ENCODE data around the gene MLH3.

The MLH3 gene

GRCh38 chr14:74988131-74988530 is 63.1 kb downstream of the MLH3 start:
- DNase-seq (ENCODE audit: low read depth in 1 of 2, low spot score in 1 of 2): no peak

GRCh38 chr14:74985806-74986205 is 65.5 kb downstream of the MLH3 start:
- DNase-seq (ENCODE audit: low read depth in 1 of 2, low spot score in 1 of 2): no peak

- no peak for DNase-seq (ENCODE audit: low read depth in 1 of 2, low spot score in 1 of 2)
Observed at GRCh38 chr14:74985028-74985310, 66.3 kb downstream of the MLH3 start.

GRCh38 chr14:74984236-74985027 is 66.8 kb downstream of the MLH3 start:
- no peak for DNase-seq (ENCODE audit: low read depth in 1 of 2, low spot score in 1 of 2)

DNA sequence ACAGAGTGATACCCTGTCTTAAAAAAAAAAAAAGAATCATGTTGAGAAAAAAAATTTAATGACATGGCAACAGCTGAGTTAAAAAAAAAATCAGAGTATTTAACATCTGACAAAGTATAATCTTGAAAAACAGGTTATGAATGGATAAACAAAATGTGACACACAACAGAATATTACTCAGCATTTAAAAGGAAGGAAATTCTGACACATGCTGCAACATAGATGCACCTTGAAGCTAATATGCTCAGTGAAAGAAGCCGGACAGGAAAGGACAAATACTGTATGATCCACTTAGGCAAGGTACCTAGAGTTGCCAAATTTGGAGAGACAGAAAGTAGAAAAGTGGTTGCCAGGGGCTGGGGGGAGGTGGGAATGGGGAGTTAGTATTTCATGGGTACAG is 67.9 kb downstream of the MLH3 start:
- no peak for DNase-seq (ENCODE audit: low read depth in 1 of 2, low spot score in 1 of 2)

GRCh38 chr14:74982661-74983060 is 68.6 kb downstream of the MLH3 start:
- no peak for DNase-seq (ENCODE audit: low read depth in 1 of 2, low spot score in 1 of 2)

GRCh38 chr14:74981833-74982232 is 69.4 kb downstream of the MLH3 start:
- no peak for DNase-seq (ENCODE audit: low read depth in 1 of 2, low spot score in 1 of 2)

DNA sequence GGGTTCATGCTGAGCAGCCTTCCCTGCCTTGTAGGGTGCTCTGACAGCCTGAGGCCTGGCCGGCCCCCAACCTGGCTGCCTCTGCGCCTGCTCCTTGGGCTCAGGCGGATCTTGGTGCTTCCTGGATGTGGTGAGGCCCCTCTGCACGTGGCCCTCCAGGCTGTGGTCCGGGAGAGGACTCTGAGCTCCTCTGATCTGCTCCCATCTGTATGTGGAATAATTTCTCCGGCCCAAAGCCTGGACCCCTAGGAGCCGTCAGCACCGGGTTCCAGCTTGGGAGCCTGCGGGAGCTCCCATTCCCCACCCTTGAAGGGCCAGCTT is 69.8 kb downstream of the MLH3 start:
- DNase-seq (ENCODE audit: low read depth in 1 of 2, low spot score in 1 of 2): no peak

- DNase-seq (ENCODE audit: low read depth in 1 of 2, low spot score in 1 of 2): no peak
Observed at GRCh38 chr14:74980731-74981461, 70.4 kb downstream of the MLH3 start.

- DNase-seq (ENCODE audit: low read depth in 1 of 2, low spot score in 1 of 2): no peak
Observed at GRCh38 chr14:74980398-74980730, 70.9 kb downstream of the MLH3 start.

DNA sequence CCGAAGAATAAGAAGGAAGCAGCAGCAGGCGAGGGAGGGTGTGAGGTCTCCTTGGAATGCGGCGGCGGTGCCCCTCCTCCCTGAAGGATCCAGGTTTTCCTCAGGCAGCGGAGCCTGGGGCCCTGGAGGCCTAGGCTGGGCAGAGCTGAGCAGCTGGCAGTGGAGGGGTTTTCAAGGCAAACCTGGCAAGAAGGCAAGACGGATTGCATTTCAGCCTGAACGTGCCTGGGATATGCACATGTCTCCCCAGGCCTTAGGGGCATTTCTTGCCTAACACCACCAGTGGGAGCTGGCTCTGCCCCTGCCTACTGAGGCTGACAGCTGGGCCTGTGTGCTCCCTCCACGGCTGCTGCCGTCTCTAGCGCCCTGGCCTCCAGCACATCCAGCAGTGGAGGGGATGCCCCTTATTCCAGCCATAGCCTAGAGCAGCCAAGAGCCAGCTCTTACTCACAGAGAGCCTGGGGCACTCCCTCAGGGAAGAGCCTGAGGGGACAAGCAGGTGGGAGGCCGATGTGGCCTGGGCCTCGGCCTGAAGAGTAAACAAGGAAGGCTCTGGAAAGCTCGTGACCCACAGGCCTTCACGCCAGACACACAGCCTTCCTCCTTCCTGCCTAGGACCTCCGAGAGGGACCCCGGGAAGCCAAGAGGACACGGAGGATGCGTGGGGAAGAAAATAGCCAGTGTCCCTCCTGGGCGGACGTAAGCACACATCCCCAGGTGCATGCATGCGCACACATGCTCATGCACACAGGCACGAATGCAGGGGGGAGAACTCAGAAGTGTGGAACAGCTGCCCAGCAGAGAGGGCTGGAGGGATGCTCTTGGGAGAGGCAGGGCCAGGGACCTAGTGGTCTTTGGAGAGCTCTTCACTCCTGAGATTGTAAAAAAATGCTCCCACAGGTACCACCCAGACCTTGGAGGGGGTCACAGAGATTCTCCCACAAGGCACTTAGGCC is 71.5 kb downstream of the MLH3 start:
- DNase-seq (ENCODE audit: low read depth in 1 of 2, low spot score in 1 of 2): no peak

- no peak for DNase-seq (ENCODE audit: low read depth in 1 of 2, low spot score in 1 of 2)
Observed at GRCh38 chr14:74979029-74979428, 72.2 kb downstream of the MLH3 start.

DNA sequence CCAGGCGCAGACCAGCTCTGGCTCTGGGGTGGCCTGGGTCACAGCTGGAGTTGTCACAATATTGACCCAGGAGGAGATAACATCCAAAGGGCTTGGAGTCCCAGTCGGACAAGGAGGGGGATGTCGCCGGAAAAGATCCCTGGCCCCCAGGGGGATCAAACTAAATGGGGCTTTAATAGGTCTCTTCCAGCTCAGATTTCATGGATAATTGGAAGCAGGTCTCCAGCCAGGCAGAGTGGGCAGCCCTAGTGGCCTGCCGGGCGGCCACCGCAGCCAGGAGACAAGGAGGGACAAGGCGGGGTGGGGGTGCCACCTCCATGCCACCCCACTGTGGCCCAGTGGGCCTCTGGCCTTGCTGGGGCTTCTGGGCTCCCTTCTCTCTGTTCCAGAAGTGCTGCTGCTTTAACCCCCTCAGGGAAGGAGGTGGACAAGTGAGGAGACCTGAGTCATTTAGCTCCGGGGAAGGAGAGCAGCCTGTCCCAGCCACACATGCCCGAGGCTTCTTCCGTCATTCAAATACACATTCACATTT is 72.8 kb downstream of the MLH3 start:
- no peak for DNase-seq (ENCODE audit: low read depth in 1 of 2, low spot score in 1 of 2)

DNA sequence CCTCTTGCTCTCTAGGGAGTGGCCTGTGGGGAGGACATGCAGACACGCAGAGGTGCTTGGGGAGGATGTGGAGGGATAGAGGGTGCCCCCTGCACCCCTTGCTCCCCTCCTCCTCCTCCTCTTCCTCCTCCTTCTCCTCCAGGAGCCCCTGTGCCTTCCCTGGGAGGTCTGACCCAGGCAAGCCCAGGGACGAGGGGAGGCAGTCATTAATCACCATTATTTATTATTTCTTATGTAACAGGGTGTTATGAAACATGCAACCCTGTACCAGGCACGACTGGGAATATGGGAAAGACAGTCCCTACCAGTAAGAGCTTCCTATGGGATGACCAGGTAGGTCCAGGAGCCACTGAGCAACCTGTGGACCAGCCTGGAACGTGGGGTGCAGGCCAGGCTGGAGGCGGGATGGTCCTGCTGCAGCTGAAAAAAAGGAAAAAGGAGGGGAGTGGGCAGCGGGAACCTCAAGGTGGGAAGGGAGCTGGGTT is 73.3 kb downstream of the MLH3 start:
- DNase-seq (ENCODE audit: low read depth in 1 of 2, low spot score in 1 of 2): no peak

DNA sequence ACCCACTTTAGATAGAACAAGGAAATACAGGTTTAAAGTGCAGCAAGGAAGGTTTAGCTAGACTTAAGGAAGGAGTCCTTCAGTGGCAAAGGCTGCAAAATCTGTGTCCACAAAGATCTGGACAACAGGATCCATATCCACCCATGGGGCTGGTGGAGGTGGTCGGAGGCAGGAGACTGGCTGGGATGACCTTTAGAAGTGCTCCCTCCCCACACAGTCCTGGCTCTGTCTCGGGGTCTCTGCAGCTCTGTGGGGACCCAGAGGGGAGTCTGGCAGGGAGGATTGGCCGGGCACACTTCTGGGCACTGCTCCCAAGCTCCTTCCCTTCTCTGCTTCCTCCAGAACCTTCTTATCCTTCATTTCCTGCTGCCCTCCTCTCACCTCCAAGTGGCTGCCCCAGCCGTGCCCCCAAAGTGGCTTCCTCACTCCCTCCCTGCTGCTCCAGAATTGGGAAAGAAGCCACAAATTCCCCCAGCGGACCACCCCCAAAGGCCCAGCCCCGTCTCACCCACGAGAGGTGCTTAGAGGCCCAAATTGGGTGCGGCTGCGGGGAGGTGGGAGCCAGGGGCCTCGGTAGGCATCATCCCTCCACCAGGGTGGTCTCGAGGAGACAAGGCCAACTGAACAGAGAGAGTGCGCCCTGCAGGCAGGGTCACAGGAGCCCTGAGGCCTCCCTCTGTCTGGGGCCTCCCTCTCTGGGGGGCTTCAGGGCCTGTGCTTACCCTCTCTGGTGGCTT is 73.9 kb downstream of the MLH3 start:
- no peak for DNase-seq (ENCODE audit: low read depth in 1 of 2, low spot score in 1 of 2)

DNA sequence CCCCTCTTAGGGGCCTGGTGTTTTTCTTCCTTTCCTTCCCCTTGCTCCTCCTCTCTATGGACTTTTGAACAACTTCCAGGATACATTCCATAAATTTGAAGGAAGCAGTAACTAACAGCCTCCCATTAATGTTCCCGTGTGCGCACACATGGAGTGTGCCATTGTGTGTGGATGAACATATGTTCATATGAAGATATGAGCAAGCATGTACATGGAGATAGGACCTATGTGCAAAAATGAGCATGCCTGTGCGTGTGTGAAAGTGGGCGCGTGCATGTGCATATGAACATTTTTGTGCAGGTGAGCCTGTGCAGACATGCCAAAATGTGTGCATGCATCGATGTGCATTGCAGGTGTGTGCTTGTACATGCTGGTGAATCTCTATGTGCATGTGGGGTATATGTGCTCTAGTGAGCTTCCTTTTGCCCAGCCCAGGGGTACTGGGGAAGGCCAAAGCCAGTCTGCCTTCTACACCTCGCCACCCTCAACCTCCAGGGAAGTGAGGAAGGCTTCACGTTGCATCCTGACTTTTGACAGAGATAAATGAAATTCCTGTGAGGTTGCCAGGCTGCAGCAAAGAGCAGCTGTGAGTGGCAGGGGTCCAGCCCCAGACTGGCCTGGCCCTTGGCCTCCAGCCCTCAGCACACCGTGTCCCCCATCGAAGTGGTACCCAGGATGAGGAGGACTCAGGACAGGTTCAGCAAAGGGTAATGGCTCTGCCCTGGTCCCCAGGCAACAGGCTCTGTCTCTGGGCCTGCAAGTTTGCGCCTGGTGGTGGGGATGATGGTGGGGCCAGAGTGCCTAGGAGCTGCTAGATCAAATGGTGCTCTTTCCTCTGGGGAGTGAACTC is 74.8 kb downstream of the MLH3 start:
- DNase-seq (ENCODE audit: low read depth in 1 of 2, low spot score in 1 of 2): no peak

DNA sequence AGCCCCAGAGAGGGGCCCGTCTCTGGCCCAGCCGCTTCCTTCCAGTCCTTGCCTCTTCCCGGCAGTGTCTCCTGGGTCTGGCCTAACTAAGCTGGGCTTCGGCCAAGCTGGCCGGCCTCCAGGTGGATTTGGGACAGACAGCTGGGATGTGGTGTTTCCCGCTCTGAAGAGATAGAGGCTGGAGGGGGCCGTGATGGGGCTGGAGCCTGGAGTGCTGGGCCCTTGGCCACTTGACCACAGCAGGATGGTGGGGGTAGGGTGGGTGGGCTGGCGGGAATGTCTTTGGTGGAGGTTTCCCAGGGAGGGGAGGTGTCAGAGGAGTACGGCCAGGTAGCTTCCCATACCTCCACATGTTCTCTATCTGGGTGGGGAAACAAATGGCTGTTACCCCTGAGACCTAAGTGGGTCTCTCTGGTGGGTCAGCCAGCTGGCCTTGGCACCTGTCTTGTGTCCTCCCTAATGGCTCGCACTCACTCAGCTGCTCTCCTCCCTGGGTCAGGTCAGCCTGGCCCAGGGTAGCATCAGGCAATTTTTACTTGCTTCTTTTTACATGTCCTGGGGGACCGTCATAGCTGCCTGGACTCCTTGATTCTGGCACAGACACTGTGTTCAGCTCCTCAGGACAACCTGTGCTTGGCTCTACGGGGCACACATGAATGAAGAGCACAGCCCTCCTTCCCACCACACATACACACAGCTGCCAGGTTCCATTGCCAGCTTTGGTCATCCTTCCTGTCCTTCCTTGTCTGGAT is 76.0 kb downstream of the MLH3 start:
- no peak for DNase-seq (ENCODE audit: low read depth in 1 of 2, low spot score in 1 of 2)

DNA sequence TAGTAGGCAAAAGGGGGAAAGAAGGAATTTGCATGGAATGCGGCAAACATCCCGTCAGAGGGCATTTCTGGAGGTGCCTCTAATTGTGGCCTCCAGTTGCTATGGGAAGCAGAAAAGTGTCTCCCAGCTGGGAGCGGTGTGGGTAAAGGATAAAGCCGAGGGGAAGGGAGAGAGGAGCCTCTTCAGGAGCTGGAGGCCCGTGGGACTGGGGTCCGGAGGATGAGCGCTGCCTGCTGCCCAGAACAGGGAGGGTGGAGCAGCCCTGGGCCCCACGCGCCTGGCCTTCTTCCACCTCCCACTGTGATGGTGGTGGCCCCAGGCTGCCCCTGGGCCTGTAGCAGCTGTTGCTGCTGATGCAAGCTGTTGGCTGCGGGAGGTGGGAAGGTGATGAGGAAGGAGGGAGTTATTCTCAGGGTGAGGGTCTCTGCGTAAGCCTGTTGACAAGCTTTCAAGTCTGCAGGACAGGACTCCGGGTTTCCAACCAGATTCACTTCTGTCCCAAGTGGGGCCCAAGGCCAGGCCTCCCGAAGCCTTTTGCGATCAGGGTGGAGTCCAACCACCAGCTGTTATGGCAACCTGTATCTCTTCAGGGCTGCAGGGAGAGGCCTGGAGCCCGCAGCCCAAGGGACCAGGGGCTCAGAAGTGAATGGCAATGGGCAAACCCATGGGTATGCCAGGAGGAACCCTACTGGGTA is 76.8 kb downstream of the MLH3 start:
- no peak for DNase-seq (ENCODE audit: low read depth in 1 of 2, low spot score in 1 of 2)

DNA sequence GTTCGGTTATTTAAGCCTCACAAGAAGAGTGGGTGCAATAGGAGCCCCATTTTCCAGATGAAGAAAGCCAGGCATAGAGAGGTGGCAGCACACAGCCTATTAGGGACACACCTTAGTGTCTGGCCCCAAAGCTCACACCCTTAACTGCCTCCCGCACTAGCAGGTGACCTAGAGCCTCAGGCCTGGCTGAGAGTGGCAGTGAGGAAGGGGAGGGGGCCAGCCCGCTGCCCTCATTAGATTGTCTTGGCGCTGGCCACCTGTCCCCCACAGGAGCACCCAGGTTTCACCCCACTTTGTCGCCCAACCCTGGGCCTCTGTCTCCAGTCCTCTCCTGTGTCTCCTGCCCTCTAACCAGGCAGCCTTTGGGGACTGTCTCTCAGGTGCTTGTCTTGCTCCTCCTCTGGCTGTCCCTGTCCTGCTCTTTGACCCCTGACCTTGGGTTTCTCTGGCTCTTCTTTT is 77.3 kb downstream of the MLH3 start:
- DNase-seq (ENCODE audit: low read depth in 1 of 2, low spot score in 1 of 2): no peak
